ENCODE data around the gene CCDC28B. TPM values are rescaled to one million over a fixed set of nuclear protein-coding genes. Genes with fewer than 3 reads are reported as not detected.
A peak's percentile ranks its signal among the peaks of the same experiment; 100 is the strongest.
"Not testable (repeated sequence)": the region's sequence is repeated elsewhere in the genome, so short reads cannot be mapped to it uniquely, and the experiment has no call there.

Gene CCDC28B
- total RNA-seq: 37.1 and 38.1 TPM in 2 replicates

GRCh38 chr1:32200226-32201010 is at the start of gene CCDC28B:
CCDC28B (plus strand) TSS chr1:32200595; CDS start chr1:32201936, 1,341 bp downstream.
- intact Hi-C loops (cut with micrococcal nuclease): loop anchor here (1.0 kb wide), 1 partner anchor 20 kb away; no protein-coding TSS in a partner anchor

GRCh38 chr1:32150847-32151246 is 49.5 kb upstream of the CCDC28B start:
- H3K4me3 Mint-ChIP-seq: no peak overlapping the region
- no peak for DNase-seq
- H3K36me3 Mint-ChIP-seq (ENCODE audit: low read depth): peaks cover 37% of the 10 kb centered on the region
- no peaks in the 10 kb centered on the region for H3K27me3 Mint-ChIP-seq
- no peaks in the 10 kb centered on the region for H3K9me3 Mint-ChIP-seq
- H3K4me1 Mint-ChIP-seq: peaks cover 4% of the 10 kb centered on the region
- intact Hi-C loops (cut with micrococcal nuclease): no loop called here
- no peak overlapping the region for H3K27ac Mint-ChIP-seq

More at GRCh38 chr1:32200226-32201010, at the start of gene CCDC28B:
- Mint-ChIP-seq H3K9me3 (no peaks in the 10 kb centered on the region), H3K27me3 (no peaks in the 10 kb centered on the region), H3K27ac (peak within 1 kb of the TSS; percentile 95), H3K4me3 (peak within 1 kb of the TSS; percentile 90), H3K36me3 (ENCODE audit: low read depth) (peaks cover 46% of the 10 kb centered on the region), H3K4me1 (peaks cover 62% of the 10 kb centered on the region)
- peak; percentile 89 for DNase-seq

DNA sequence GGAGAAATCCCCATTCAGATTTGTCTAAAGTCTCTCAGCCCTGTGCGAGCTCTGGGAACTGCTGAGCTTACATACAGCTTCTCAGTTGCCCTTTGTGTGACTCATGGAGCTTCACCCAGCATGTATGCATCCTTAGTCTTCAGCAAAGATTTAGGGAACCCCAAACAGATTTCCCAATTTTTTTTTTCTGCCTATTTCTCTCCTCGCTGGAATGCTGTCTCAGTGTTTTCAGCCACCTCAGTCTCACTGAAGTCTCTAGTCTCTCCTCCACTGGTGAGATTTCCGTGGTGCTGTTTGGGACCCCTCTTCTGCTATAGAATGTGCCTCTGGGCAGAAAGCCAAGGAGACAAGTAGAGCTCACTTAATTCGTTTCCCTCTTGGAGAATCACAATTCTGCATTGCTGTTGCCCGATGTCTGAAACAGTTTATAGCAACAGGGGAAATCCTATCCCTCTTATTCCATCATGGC is 49.0 kb upstream of the CCDC28B start:
- H3K36me3 Mint-ChIP-seq (ENCODE audit: low read depth): peaks cover 39% of the 10 kb centered on the region
- no peak overlapping the region for H3K27ac Mint-ChIP-seq
- no peak for DNase-seq
- intact Hi-C loops (cut with micrococcal nuclease): no loop called here
- no peaks in the 10 kb centered on the region for H3K9me3 Mint-ChIP-seq
- H3K4me1 Mint-ChIP-seq: peaks cover 2% of the 10 kb centered on the region
- no peaks in the 10 kb centered on the region for H3K27me3 Mint-ChIP-seq
- H3K4me3 Mint-ChIP-seq: no peak overlapping the region

- no peak for DNase-seq
- Mint-ChIP-seq H3K27ac (peak overlapping the region; percentile 59), H3K27me3 (no peaks in the 10 kb centered on the region), H3K4me1 (peaks cover 2% of the 10 kb centered on the region), H3K36me3 (ENCODE audit: low read depth) (peaks cover 68% of the 10 kb centered on the region), H3K4me3 (no peak overlapping the region), H3K9me3 (no peaks in the 10 kb centered on the region)
- intact Hi-C loops (cut with micrococcal nuclease): no loop called here
Observed at GRCh38 chr1:32159189-32159588, 41.2 kb upstream of the CCDC28B start.

GRCh38 chr1:32163405-32163804 is 37.0 kb upstream of the CCDC28B start:
- intact Hi-C loops (cut with micrococcal nuclease): no loop called here
- Mint-ChIP-seq H3K4me3 (no peak overlapping the region), H3K27me3 (no peaks in the 10 kb centered on the region), H3K27ac (peak overlapping the region; percentile 48), H3K4me1 (peaks cover 2% of the 10 kb centered on the region), H3K36me3 (ENCODE audit: low read depth) (peaks cover 64% of the 10 kb centered on the region), H3K9me3 (no peaks in the 10 kb centered on the region)
- DNase-seq: no peak

DNA sequence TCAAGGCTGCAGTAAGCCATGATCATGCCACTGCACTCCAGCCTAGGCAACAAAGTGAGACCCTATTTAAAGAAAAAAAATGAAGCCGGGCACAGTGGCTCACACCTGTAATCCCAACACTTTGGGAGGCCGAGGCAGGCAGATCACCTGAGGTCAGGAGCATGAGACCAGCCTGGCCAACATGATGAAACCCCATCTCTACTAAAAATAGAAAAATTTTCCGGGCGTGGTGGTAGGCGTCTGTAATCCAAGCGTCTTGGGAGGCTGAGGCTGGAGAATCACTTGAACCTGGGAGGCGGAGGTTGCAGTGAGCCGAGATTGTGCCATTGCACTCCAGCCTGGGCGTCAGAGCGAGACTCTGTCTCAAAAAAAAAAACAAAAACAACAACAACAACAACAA is 34.8 kb upstream of the CCDC28B start:
- not testable (repeated sequence) for H3K4me1 Mint-ChIP-seq, H3K27me3 Mint-ChIP-seq

DNA sequence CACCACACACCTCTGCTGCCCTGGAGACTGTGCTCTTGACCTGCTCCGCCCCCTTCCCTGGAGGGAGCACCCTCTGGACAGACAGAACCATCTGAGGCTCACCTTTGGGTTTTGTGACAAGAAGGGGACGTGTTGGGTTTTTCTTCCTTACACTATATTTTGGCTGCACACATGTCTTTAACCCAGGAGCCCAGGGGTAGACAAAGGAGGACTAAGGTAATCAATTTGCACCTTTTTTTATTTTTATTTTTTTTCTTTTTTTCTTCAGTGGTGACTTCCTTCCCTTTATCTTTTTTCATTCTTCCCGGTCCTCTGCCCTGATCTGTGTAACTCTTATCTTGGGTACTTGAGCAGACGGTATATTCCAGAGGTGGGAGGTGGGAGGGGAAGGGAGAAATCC is 29.4 kb upstream of the CCDC28B start:
- Mint-ChIP-seq H3K9me3 (no peaks in the 10 kb centered on the region), H3K36me3 (ENCODE audit: low read depth) (peaks cover 49% of the 10 kb centered on the region), H3K4me1 (peaks cover 10% of the 10 kb centered on the region), H3K27ac (no peak overlapping the region), H3K4me3 (no peak overlapping the region), H3K27me3 (no peaks in the 10 kb centered on the region)
- intact Hi-C loops (cut with micrococcal nuclease): no loop called here
- no peak for DNase-seq

More for the DNA sequence above, 34.8 kb upstream of the CCDC28B start:
- H3K9me3 Mint-ChIP-seq; intact Hi-C loops (cut with micrococcal nuclease); H3K4me3 Mint-ChIP-seq; H3K27ac Mint-ChIP-seq; DNase-seq: not testable (repeated sequence)
- peaks cover 60% of the 10 kb centered on the region for H3K36me3 Mint-ChIP-seq (ENCODE audit: low read depth)

DNA sequence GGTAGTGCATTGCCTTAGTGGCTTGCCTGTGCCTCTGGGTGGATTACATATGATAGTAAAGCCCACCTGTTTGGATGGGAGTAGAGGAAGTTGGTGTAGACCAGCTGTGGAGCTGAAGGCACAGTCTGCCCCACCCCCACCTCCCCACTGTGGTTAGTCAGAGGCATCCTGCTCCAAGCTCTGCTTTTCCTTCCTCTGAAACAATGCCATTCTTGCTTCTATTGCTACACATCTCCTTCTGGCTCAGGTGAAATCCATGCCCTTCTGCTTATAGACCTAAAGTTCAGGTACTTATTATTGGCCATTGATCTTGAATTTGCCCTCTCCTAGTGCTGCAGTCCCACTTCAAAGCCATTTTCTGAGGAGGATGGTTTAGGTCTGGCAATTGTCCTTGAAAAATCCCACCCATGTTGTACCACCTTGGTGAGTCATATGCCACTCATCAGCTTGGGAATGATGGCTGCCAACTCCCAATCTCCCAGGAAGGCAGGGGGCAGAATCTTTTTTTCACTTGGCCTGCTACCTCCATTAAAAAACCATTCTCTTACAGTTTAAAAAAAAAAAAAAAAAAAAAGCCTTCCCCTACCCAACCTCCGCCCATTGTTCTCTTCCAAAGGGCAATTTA is 27.7 kb upstream of the CCDC28B start:
- Mint-ChIP-seq H3K27ac (no peak overlapping the region), H3K27me3 (no peaks in the 10 kb centered on the region), H3K4me3 (no peak overlapping the region), H3K36me3 (ENCODE audit: low read depth) (peaks cover 42% of the 10 kb centered on the region), H3K4me1 (peaks cover 10% of the 10 kb centered on the region), H3K9me3 (no peaks in the 10 kb centered on the region)
- DNase-seq: no peak
- intact Hi-C loops (cut with micrococcal nuclease): no loop called here

- Mint-ChIP-seq H3K4me3 (peak overlapping the region; percentile 98), H3K27me3 (no peaks in the 10 kb centered on the region), H3K36me3 (ENCODE audit: low read depth) (peaks cover 37% of the 10 kb centered on the region), H3K27ac (peak overlapping the region; percentile 99), H3K4me1 (peaks cover 31% of the 10 kb centered on the region), H3K9me3 (no peaks in the 10 kb centered on the region)
- no peak for DNase-seq
- intact Hi-C loops (cut with micrococcal nuclease): loop anchor here (1.0 kb wide), 1 partner anchor 71 kb away; no protein-coding TSS in a partner anchor
Observed at GRCh38 chr1:32178380-32179192, 21.8 kb upstream of the CCDC28B start.

DNA sequence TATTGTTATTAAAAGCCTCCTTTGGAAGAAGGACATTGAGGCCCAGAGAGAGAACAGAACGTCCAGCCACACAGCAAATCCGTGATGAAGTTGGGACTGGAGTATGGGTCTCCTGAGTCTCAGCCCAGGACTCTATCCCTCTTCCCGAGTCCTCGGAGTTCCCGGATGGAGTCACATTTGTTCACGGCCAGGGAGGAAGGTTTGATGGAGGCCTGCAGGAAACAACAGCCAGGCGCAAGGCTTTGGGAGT is 21.3 kb upstream of the CCDC28B start:
- intact Hi-C loops (cut with micrococcal nuclease): loop anchor here (1.0 kb wide), 1 partner anchor 72 kb away; no protein-coding TSS in a partner anchor
- no peak for DNase-seq
- Mint-ChIP-seq H3K27me3 (no peaks in the 10 kb centered on the region), H3K9me3 (no peaks in the 10 kb centered on the region), H3K4me3 (peak overlapping the region; percentile 98), H3K27ac (peak overlapping the region; percentile 99), H3K36me3 (ENCODE audit: low read depth) (peaks cover 41% of the 10 kb centered on the region), H3K4me1 (peaks cover 35% of the 10 kb centered on the region)

DNA sequence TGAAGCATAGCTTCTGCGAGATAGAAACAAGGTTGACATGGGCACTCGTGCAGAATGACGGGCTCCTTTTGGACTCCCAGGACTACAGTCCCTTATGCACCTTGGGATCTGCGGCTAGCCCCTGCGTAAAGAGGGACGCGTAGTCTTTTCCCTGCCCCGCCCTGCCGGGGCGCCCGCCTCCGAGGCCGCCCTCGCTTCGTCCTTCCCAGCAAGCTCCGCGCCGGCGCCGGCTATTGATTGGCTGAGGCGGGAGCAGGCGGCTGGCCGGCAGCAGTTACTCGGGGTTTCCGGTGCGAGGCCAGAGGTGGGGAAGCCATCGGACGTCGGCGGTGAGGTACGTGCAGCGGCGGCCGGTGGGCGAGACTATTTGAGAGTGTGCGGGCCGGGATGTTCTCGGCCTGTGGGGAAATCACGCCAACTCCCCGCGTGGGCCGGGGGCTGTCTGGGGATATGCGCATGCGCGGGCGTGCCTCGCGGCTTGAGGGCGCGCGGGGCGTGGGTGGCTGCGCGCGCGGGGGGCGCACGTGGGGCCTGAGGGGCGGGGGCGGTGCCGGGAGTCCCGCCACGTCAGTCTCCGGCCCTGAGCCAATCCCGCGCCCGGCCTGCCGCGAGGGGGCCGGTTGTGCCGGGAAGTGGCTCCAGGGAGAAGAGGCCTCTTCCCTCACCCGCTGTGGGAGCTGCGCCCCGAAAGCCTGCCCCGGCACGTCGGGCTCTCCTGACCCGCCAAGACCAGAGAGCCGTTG is 20.8 kb upstream of the CCDC28B start, which contains the start of gene TXLNA:
TXLNA (plus strand) TSS at position 233 of the 743 bp plus-strand sequence. CDS start 671 bp downstream, outside the sequence.
- intact Hi-C loops (cut with micrococcal nuclease): loop anchor here (1.0 to 5.0 kb wide), 5 partner anchors 21 to 167 kb away; partner anchors contain the start of genes CCDC28B, KHDRBS1 and LCK
- H3K4me3 Mint-ChIP-seq: peak within 1 kb of the TSS; percentile 98
- no peaks in the 10 kb centered on the region for H3K27me3 Mint-ChIP-seq
- H3K27ac Mint-ChIP-seq: peak within 1 kb of the TSS; percentile 99
- H3K9me3 Mint-ChIP-seq: no peaks in the 10 kb centered on the region
- peaks cover 42% of the 10 kb centered on the region for H3K36me3 Mint-ChIP-seq (ENCODE audit: low read depth)
- DNase-seq: peak; percentile 97
- H3K4me1 Mint-ChIP-seq: peaks cover 39% of the 10 kb centered on the region

DNA sequence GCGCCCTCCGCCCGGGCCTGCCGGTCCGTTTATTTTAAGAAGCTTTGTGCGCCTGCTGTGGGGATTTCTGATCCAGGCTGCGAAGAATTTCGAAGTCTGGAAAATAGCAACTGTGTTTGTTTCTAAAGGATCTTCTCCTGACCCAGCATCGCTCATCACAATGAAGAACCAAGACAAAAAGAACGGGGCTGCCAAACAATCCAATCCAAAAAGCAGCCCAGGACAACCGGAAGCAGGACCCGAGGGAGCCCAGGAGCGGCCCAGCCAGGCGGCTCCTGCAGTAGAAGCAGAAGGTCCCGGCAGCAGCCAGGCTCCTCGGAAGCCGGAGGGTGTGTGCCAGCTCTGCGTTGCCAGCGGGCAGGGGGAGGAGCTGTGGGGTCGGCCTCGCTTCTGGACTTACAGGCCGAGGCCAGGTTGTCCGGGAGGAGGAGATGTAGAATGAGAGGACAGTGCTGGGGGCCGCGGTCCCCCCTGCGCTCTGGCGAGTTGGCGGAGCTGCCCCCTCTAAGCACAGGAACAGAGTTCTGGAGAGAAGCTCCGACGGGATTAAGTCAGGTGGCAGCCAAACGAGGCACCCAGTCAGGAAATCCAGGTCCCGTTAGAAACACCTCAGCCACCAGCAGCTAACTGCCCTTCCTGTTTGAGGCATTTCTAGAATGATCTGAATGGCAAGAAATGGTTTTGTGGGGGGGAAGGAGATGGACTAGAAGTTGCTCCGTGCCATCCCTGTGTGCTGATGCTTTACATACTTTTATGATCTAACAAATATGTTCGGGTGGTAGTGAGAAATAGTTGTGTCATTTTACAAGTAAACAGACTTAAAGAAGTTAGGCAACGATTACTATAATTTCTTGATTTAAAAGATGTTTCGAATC is 20.0 kb upstream of the CCDC28B start:
- H3K4me1 Mint-ChIP-seq: peaks cover 45% of the 10 kb centered on the region
- DNase-seq: peak; percentile 82
- no peaks in the 10 kb centered on the region for H3K27me3 Mint-ChIP-seq
- intact Hi-C loops (cut with micrococcal nuclease): loop anchor here (1.0 to 5.0 kb wide), 4 partner anchors 20 to 168 kb away; partner anchors contain the start of genes CCDC28B, KHDRBS1 and LCK
- H3K4me3 Mint-ChIP-seq: peak overlapping the region; percentile 98
- H3K36me3 Mint-ChIP-seq (ENCODE audit: low read depth): peaks cover 47% of the 10 kb centered on the region
- no peaks in the 10 kb centered on the region for H3K9me3 Mint-ChIP-seq
- H3K27ac Mint-ChIP-seq: peak overlapping the region; percentile 99
